Fibroblast of lung (primary cell): ENCODE results near the gene LBR. TPM values are rescaled to one million over a fixed set of nuclear protein-coding genes. Genes with fewer than 3 reads are reported as not detected.
"Not testable (repeated sequence)": the region's sequence is repeated elsewhere in the genome, so short reads cannot be mapped to it uniquely, and the experiment has no call there.

Source experiments
- DNase-seq, 2 donors: peaks; one replicate each; pipeline versions ENCODE4 v3.0.0 to v3.0.0-alpha.2; 2010; ENCODE audit warnings: low read depth in 2 of 2
- H2AFZ ChIP-seq: 2 replicates; pipeline ENCODE4 v1.5.1; 2012; ENCODE audit warnings: low read length, control low read depth, inconsistent platforms
- H3K27ac ChIP-seq: 2 replicates; pipeline ENCODE4 v1.5.1; 2011; ENCODE audit warnings: low read length, control low read depth; ENCODE audit not compliant: insufficient read depth
- H3K27me3 ChIP-seq: 2 replicates; pipeline ENCODE4 v1.5.1; 2011; ENCODE audit warnings: mild to moderate bottlenecking, low read length; ENCODE audit not compliant: control insufficient read depth, insufficient read depth
- H3K36me3 ChIP-seq: 2 replicates; pipeline ENCODE4 v1.5.1; 2011; ENCODE audit warnings: low read length; ENCODE audit not compliant: control insufficient read depth, insufficient read depth
- H3K4me1 ChIP-seq: 2 replicates; pipeline ENCODE4 v1.5.1; 2011; ENCODE audit warnings: low read length; ENCODE audit not compliant: control insufficient read depth, insufficient read depth; ENCODE audit errors: extremely low read depth
- H3K4me2 ChIP-seq: 2 replicates; pipeline ENCODE4 v1.5.1; 2011; ENCODE audit warnings: low read length, control low read depth; ENCODE audit not compliant: insufficient read depth; ENCODE audit errors: extremely low read depth
- H3K4me3 ChIP-seq, 4 experiments: fragments of 200-600 bp in 1 of 4; sonication (generic) in 1 of 4; replicated peaks in 1 of 4; 2 replicates each; pipeline ENCODE4 v1.5.1; 2011 to 2016; ENCODE audit warnings: low read length in 4 of 4, low read depth in 3 of 4, mild to moderate bottlenecking in 3 of 4, control low read depth in 2 of 4, inconsistent platforms in 1 of 4, mixed read lengths in 1 of 4; ENCODE audit not compliant: insufficient read depth in 1 of 4; ENCODE audit errors: control extremely low read depth in 1 of 4
- H3K79me2 ChIP-seq: 2 replicates; pipeline ENCODE4 v1.5.1; 2012; ENCODE audit warnings: mild to moderate bottlenecking, low read length, inconsistent platforms; ENCODE audit not compliant: control insufficient read depth, insufficient read depth
- H3K9ac ChIP-seq: 2 replicates; pipeline ENCODE4 v1.5.1; 2011; ENCODE audit warnings: mild to moderate bottlenecking, low read length, control low read depth; ENCODE audit not compliant: insufficient read depth
- H3K9me3 ChIP-seq: 2 replicates; pipeline ENCODE4 v1.5.1; 2012; ENCODE audit warnings: low read depth, low read length; ENCODE audit not compliant: control insufficient read depth, insufficient read depth
- H4K20me1 ChIP-seq: 2 replicates; pipeline ENCODE4 v1.5.1; 2011; ENCODE audit warnings: low read length; ENCODE audit not compliant: control insufficient read depth, insufficient read depth; ENCODE audit errors: extremely low read depth
- CTCF ChIP-seq, 2 donors: IDR thresholded peaks in 1 of 2; conservative IDR thresholded peaks in 1 of 2; 1 replicate in 1 of 2; 2 replicates in 1 of 2; pipeline ENCODE4 v1.5.1; 2011 to 2012; ENCODE audit warnings: low read length in 2 of 2, control low read depth in 1 of 2, inconsistent platforms in 1 of 2, low read depth in 1 of 2, mild to moderate bottlenecking in 1 of 2
- EZH2 ChIP-seq: IDR thresholded peaks from 2 replicates; pipeline ENCODE4 v1.5.1; 2012; ENCODE audit warnings: low read length, control low read depth, mild to moderate bottlenecking; ENCODE audit errors: missing control alignments
- polyA plus RNA-seq, 2 donors: library from polyadenylated mRNA; depleted of rRNA in 1 of 2; stranded (reverse) in 1 of 2; unstranded in 1 of 2; fragments of >200 nt; gene quantifications; 2 replicates each; pipeline ENCODE4 v1.2.1, GENCODE V29; 2011 to 2012; ENCODE audit warnings: missing spikeins in 1 of 2
- total RNA-seq: library from RNA; depleted of rRNA; stranded (reverse); fragments of >200 nt; gene quantifications from 2 replicates; pipeline ENCODE4 v1.2.1, GENCODE V29; 2014

The LBR gene
- total and polyA plus RNA-seq, 2 donors (not counting 1 experiment from before 2014, with no cell fraction given), result 33.9 to 34.1 TPM

- H3K27me3 ChIP-seq, result no peaks in the 10 kb centered on the region
- H3K79me2 ChIP-seq, result no peaks in the 10 kb centered on the region
- DNase-seq, result no peak
- no peaks in the 10 kb centered on the region for H4K20me1 ChIP-seq
- no peak overlapping the region for H3K9ac ChIP-seq
- H3K4me1 ChIP-seq, result no peaks in the 10 kb centered on the region
- H3K9me3 ChIP-seq, result no peaks in the 10 kb centered on the region
- H2AFZ ChIP-seq, result no peak overlapping the region
- H3K27ac ChIP-seq, result no peak overlapping the region
- H3K4me3 ChIP-seq, result no peak overlapping the region
- no peak overlapping the region for H3K4me2 ChIP-seq
- no peaks in the 10 kb centered on the region for H3K36me3 ChIP-seq
- TF ChIP-seq CTCF (conservative IDR thresholded peaks at IDR 0.05 in 1 of 2, IDR thresholded peaks at IDR 0.05 in 1 of 2; ENCODE audit: low read depth in 1 of 2, low read length in 2 of 2) (no peak), EZH2 (no peak)
Observed at GRCh38 chr1:225389843-225390242, 38.0 kb downstream of the LBR start.

DNA sequence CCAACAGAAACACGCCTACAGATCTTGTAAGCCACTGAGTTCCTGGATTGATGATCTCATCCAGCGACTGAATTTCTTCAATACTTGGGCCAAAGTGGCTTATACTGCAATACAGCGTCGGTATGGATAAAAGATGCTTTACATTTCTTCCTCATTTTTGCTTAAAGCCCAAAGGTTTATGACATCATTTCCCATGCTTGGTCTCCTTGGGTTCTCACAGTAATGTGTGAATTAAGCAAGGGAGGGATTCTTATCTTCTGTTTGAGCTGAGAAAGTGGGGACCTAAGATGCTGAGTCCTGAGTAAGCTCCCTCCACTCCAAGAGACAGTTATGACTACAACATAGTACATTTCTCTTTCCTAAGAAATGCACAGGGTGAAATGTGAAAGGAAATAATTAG lies 39.5 kb downstream of the LBR start:
- H3K27me3 ChIP-seq, result no peaks in the 10 kb centered on the region
- H3K27ac ChIP-seq, result no peak overlapping the region
- no peaks in the 10 kb centered on the region for H4K20me1 ChIP-seq
- H3K79me2 ChIP-seq, result no peaks in the 10 kb centered on the region
- no peak overlapping the region for H3K9ac ChIP-seq
- no peaks in the 10 kb centered on the region for H3K4me1 ChIP-seq
- H2AFZ ChIP-seq, result no peak overlapping the region
- H3K4me3 ChIP-seq, result no peak overlapping the region
- no peak for TF ChIP-seq EZH2
- no peak for TF ChIP-seq CTCF (conservative IDR thresholded peaks at IDR 0.05 in 1 of 2, IDR thresholded peaks at IDR 0.05 in 1 of 2; ENCODE audit: low read depth in 1 of 2, low read length in 2 of 2)
- no peak overlapping the region for H3K4me2 ChIP-seq
- H3K36me3 ChIP-seq, result no peaks in the 10 kb centered on the region
- DNase-seq, result peak; percentile 1 to 30
- no peaks in the 10 kb centered on the region for H3K9me3 ChIP-seq

- H3K9ac ChIP-seq, H3K27me3 ChIP-seq, H4K20me1 ChIP-seq, H3K4me2 ChIP-seq, H3K36me3 ChIP-seq, H2AFZ ChIP-seq, DNase-seq, H3K9me3 ChIP-seq, H3K4me1 ChIP-seq, H3K27ac ChIP-seq, H3K79me2 ChIP-seq, H3K4me3 ChIP-seq: not testable (repeated sequence)
Observed at GRCh38 chr1:225386860-225387259, 41.0 kb downstream of the LBR start.
